ENCODE results near the gene FPR2. TPM values are rescaled to one million over a fixed set of nuclear protein-coding genes. Genes with fewer than 3 reads are reported as not detected.
"Not testable (repeated sequence)": the region's sequence is repeated elsewhere in the genome, so short reads cannot be mapped to it uniquely, and the experiment has no call there.

The FPR2 gene
- total RNA-seq, 1 donor from 2014 or later, result not detected

GRCh38 chr19:51772977-51773376 is 12.0 kb downstream of the FPR2 start:
- no peaks in the 10 kb centered on the region for H3K36me3 Mint-ChIP-seq (ENCODE audit: unreplicated experiment)
- no peak for DNase-seq (ENCODE audit: extremely low spot score, unreplicated experiment)
- no peaks in the 10 kb centered on the region for H3K9me3 Mint-ChIP-seq (ENCODE audit: unreplicated experiment)
- H3K4me1 Mint-ChIP-seq (ENCODE audit: unreplicated experiment), result peaks cover 2% of the 10 kb centered on the region
- TF ChIP-seq CTCF (IDR thresholded peaks at IDR 0.05), result no peak
- H3K4me3 Mint-ChIP-seq (ENCODE audit: unreplicated experiment), result no peak overlapping the region
- no peak overlapping the region for H3K27ac Mint-ChIP-seq (ENCODE audit: unreplicated experiment)
- peaks cover 13% of the 10 kb centered on the region for H3K27me3 Mint-ChIP-seq (ENCODE audit: unreplicated experiment)

DNA sequence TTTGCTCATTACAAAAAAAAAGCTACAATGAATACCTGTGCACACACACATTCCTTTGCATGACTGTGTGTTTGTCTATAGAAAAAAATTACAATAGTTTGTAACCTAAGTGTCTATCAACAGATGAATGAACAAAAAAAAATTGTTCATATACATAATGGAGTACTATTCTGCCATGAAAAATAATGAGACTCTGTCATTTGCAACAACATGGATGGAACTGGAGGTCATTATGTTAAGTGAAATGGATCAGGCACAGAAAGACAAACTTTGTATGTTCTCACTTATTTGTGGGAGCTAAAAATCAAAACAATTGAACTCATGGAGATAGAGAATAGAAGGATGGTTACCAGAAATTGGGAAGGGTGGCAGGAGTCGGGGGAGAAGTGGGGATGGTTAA is 15.6 kb downstream of the FPR2 start:
- peaks cover 21% of the 10 kb centered on the region for H3K27me3 Mint-ChIP-seq (ENCODE audit: unreplicated experiment)
- not testable (repeated sequence) for H3K4me3 Mint-ChIP-seq (ENCODE audit: unreplicated experiment); H3K4me1 Mint-ChIP-seq (ENCODE audit: unreplicated experiment); DNase-seq (ENCODE audit: extremely low spot score, unreplicated experiment); H3K36me3 Mint-ChIP-seq (ENCODE audit: unreplicated experiment); H3K27ac Mint-ChIP-seq (ENCODE audit: unreplicated experiment); H3K9me3 Mint-ChIP-seq (ENCODE audit: unreplicated experiment)

DNA sequence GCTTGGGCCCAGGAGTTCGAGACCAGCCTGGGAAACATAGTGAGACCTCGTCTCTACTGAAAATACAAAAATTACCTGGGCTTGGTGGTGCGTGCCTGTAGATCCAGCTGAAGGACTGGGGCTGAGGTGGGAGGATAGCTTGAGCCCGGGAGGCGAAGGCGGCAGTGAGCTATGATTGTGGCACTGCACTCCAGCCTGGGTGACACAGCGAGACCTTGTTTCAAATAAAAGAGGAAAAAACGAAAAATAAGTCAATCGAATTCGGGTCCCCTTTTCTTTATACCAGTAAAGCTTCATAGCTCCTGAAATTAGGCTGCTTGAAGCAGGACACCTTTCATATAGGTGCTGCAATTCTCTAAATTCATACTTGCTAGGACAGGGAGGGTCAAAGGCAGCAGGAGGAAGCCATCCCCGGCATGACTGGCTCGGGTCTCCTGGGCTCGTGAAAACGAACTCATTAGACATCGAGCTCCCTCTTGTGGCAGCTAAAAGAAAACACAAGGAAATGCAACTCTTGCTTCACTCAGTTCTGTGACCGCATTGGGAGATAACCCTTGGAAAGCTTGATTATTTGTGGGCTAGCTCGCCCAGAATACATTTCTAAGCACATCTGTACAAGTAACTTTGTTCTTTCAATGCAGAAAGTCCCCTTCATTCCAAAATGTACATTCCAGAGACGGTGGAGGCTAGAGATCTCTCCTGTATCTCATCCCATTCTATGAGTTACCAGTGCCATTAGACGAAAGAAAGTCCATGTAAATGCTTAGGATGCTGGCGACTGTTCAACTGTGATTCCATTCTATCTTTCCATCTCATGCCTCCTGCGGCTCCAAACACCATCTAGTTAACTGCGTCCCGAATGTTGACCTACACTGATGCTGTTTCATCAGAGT is 16.8 kb downstream of the FPR2 start:
- Mint-ChIP-seq H3K4me1 (ENCODE audit: unreplicated experiment) (peaks cover 2% of the 10 kb centered on the region), H3K4me3 (ENCODE audit: unreplicated experiment) (no peak overlapping the region), H3K36me3 (ENCODE audit: unreplicated experiment) (no peaks in the 10 kb centered on the region), H3K27me3 (ENCODE audit: unreplicated experiment) (peaks cover 21% of the 10 kb centered on the region), H3K9me3 (ENCODE audit: unreplicated experiment) (no peaks in the 10 kb centered on the region), H3K27ac (ENCODE audit: unreplicated experiment) (no peak overlapping the region)
- no peak for DNase-seq (ENCODE audit: extremely low spot score, unreplicated experiment)
- peak; percentile 80 for TF ChIP-seq CTCF (IDR thresholded peaks at IDR 0.05)

GRCh38 chr19:51779181-51779580 is 18.2 kb downstream of the FPR2 start:
- Mint-ChIP-seq H3K4me3 (ENCODE audit: unreplicated experiment) (no peak overlapping the region), H3K27ac (ENCODE audit: unreplicated experiment) (no peak overlapping the region), H3K27me3 (ENCODE audit: unreplicated experiment) (peaks cover 21% of the 10 kb centered on the region), H3K36me3 (ENCODE audit: unreplicated experiment) (no peaks in the 10 kb centered on the region), H3K9me3 (ENCODE audit: unreplicated experiment) (no peaks in the 10 kb centered on the region), H3K4me1 (ENCODE audit: unreplicated experiment) (peaks cover 2% of the 10 kb centered on the region)
- no peak for DNase-seq (ENCODE audit: extremely low spot score, unreplicated experiment)
- TF ChIP-seq CTCF (IDR thresholded peaks at IDR 0.05), result no peak

DNA sequence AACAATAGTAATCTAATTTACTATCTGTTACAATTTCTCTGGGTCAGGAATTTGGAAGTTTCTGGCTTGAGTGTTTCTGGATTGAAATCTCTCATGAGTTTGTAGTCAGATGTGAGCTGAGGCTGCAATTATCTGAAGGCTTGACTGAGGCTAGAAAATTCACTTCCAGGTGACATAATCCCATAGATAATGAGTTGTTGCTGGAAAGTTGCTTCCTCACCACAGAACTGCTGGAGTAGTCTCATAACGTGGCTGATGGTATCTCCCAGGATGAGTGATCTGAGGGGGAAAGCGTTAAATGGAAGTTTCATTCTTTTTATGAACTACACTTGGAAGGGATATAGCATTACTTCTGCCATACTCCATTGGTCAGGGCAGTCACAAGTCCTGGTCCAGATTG is 18.7 kb downstream of the FPR2 start:
- H3K9me3 Mint-ChIP-seq (ENCODE audit: unreplicated experiment), result no peaks in the 10 kb centered on the region
- no peak overlapping the region for H3K4me3 Mint-ChIP-seq (ENCODE audit: unreplicated experiment)
- H3K27me3 Mint-ChIP-seq (ENCODE audit: unreplicated experiment), result peaks cover 19% of the 10 kb centered on the region
- H3K27ac Mint-ChIP-seq (ENCODE audit: unreplicated experiment), result no peak overlapping the region
- no peak for TF ChIP-seq CTCF (IDR thresholded peaks at IDR 0.05)
- no peaks in the 10 kb centered on the region for H3K36me3 Mint-ChIP-seq (ENCODE audit: unreplicated experiment)
- DNase-seq (ENCODE audit: extremely low spot score, unreplicated experiment), result no peak
- peaks cover 2% of the 10 kb centered on the region for H3K4me1 Mint-ChIP-seq (ENCODE audit: unreplicated experiment)

Measured in osteocyte (in vitro differentiated cells).